B cell (primary cell): ENCODE measurements around the gene MAP1B. TPM values are rescaled to one million over a fixed set of nuclear protein-coding genes. Genes with fewer than 3 reads are reported as not detected.

ENCODE experiments used
- ATAC-seq: fragments of 200-7000 bp; cut with Tn5 transposase; one replicate; pipeline ENCODE4 v1.10.0; 2021; ENCODE audit warnings: low read depth, mild to moderate bottlenecking, moderate number of reproducible peaks, moderate library complexity
- CTCF ChIA-PET: fragments of 350-600 bp; sonication (Branson Sonifier 250); formaldehyde crosslinking; loops from one replicate; lab custom pipeline; 2021; ENCODE audit warnings: antibody characterized with exemption, inconsistent platforms; lab: Charles Lee
- POLR2A ChIA-PET: fragments of 350-600 bp; sonication (Branson Sonifier 250); formaldehyde crosslinking; loops from one replicate; lab custom pipeline; 2021; ENCODE audit warnings: antibody characterized with exemption; lab: Charles Lee
- DNase-seq: peaks from one replicate; pipeline ENCODE4 v3.0.0; 2013
- H2AFZ ChIP-seq: 2 replicates; pipeline ENCODE4 v1.6.1; 2012; ENCODE audit warnings: mild to moderate bottlenecking, low read depth, low read length; ENCODE audit not compliant: insufficient read depth, poor library complexity, severe bottlenecking
- H3K27ac ChIP-seq, 2 donors: 1 replicate in 1 of 2; 2 replicates in 1 of 2; pipeline ENCODE4 v1.5.1; 2012 to 2013; ENCODE audit warnings: low read length in 2 of 2, mild to moderate bottlenecking in 2 of 2, moderate library complexity in 1 of 2
- H3K27me3 ChIP-seq, 4 experiments: fragments of 200-600 bp in 1 of 4; sonication (generic) in 1 of 4; replicated peaks in 1 of 4; 1 replicate in 2 of 4; 2 replicates in 2 of 4; pipeline versions ENCODE4 v1.6.1 to v1.7.0; 2013 to 2016; ENCODE audit warnings: low read length in 3 of 4, mild to moderate bottlenecking in 2 of 4, mixed read lengths in 1 of 4, moderate library complexity in 1 of 4; ENCODE audit not compliant: insufficient read depth in 4 of 4, control insufficient read depth in 3 of 4; ENCODE audit errors: control extremely low read depth in 1 of 4
- H3K36me3 ChIP-seq, 2 experiments: replicated peaks in 1 of 2; 1 replicate in 1 of 2; 2 replicates in 1 of 2; pipeline versions ENCODE4 v1.6.1 to v1.7.1; 2013; ENCODE audit warnings: low read length in 1 of 2; ENCODE audit not compliant: insufficient read depth in 2 of 2, control insufficient read depth in 1 of 2; ENCODE audit errors: control extremely low read depth in 1 of 2, extremely low read depth in 1 of 2
- H3K4me1 ChIP-seq, 2 donors: fragments of 200-600 bp in 1 of 2; sonication (generic) in 1 of 2; 1 replicate in 1 of 2; 2 replicates in 1 of 2; pipeline versions ENCODE4 v1.5.1 to v1.6.1; 2013 to 2017; ENCODE audit warnings: low read length in 2 of 2; ENCODE audit not compliant: control insufficient read depth in 2 of 2, insufficient read depth in 2 of 2
- H3K4me2 ChIP-seq: replicated peaks from 2 replicates; pipeline ENCODE3; 2012; ENCODE audit warnings: mild to moderate bottlenecking, low read depth, low read length; ENCODE audit not compliant: poor library complexity, severe bottlenecking
- H3K4me3 ChIP-seq, 5 experiments: fragments of 200-600 bp in 1 of 5; sonication (generic) in 1 of 5; 1 replicate in 3 of 5; 2 replicates in 2 of 5; pipeline versions ENCODE4 v1.5.1 to v1.7.0; 2011 to 2016; ENCODE audit warnings: low read length in 4 of 5, mild to moderate bottlenecking in 4 of 5, low read depth in 2 of 5, control low read depth in 1 of 5, moderate library complexity in 1 of 5; ENCODE audit not compliant: insufficient read depth in 1 of 5; ENCODE audit errors: control extremely low read depth in 1 of 5, extremely low read depth in 1 of 5
- H3K79me2 ChIP-seq: fragments of 200-600 bp; sonication (generic); one replicate; pipeline ENCODE4 v1.6.0; 2016; ENCODE audit warnings: low read length; ENCODE audit not compliant: control insufficient read depth, insufficient read depth
- H3K9ac ChIP-seq: fragments of 200-600 bp; sonication (generic); 2 replicates; pipeline ENCODE4 v1.6.1; 2017; ENCODE audit warnings: mild to moderate bottlenecking, low read length, moderate library complexity
- H3K9me3 ChIP-seq, 3 donors: one replicate each; pipeline versions ENCODE4 v1.6.1 to v1.7.1; 2013; ENCODE audit warnings: low read length in 2 of 3; ENCODE audit not compliant: control insufficient read depth in 2 of 3, insufficient read depth in 1 of 3; ENCODE audit errors: control extremely low read depth in 1 of 3
- H4K20me1 ChIP-seq: 2 replicates; pipeline ENCODE4 v1.6.0; 2012; ENCODE audit warnings: mild to moderate bottlenecking, low read length; ENCODE audit not compliant: insufficient read depth, control insufficient read depth, poor library complexity, severe bottlenecking
- H3K27ac Mint-ChIP-seq: one replicate; pipeline ENCODE4 v1.8.0; 2021; ENCODE audit warnings: mixed read lengths
- H3K27me3 Mint-ChIP-seq: one replicate; pipeline ENCODE4 v1.8.0; 2021; ENCODE audit warnings: mixed read lengths
- H3K4me1 Mint-ChIP-seq: one replicate; pipeline ENCODE4 v1.8.0; 2021; ENCODE audit warnings: mixed read lengths
- H3K4me3 Mint-ChIP-seq: one replicate; pipeline ENCODE4 v1.8.0; 2021; ENCODE audit warnings: mixed read lengths
- H3K9me3 Mint-ChIP-seq: one replicate; pipeline ENCODE4 v1.8.0; 2022; ENCODE audit warnings: mixed read lengths; ENCODE audit not compliant: insufficient read depth
- CTCF ChIP-seq: fragments of 200-600 bp; IDR thresholded peaks from one replicate; pipeline ENCODE4 v1.8.0; 2022; ENCODE audit warnings: antibody characterized with exemption, mild to moderate bottlenecking
- EZH2 ChIP-seq: IDR thresholded peaks from 2 replicates; pipeline ENCODE4 v1.6.1; 2012; ENCODE audit warnings: borderline replicate concordance, low read depth, mild to moderate bottlenecking, moderate library complexity, low read length; ENCODE audit not compliant: insufficient read depth, poor library complexity, severe bottlenecking
- WGBS: methylation state at CpG from one replicate; pipeline ENCODE4 v1.1.5; 2013; ENCODE audit warnings: missing lambda C conversion rate; ENCODE audit not compliant: insufficient coverage; 5-methylcytosine and 5-hydroxymethylcytosine counted together
- intact Hi-C: fragments of 100-400 bp; cut with micrococcal nuclease; formaldehyde crosslinking; loops from one replicate; pipeline ENCODE4 v1.10.0; 2022
- polyA plus RNA-seq: library from polyadenylated mRNA; depleted of rRNA; stranded (reverse); fragments of >200 nt; gene quantifications from 2 replicates; pipeline ENCODE4 v1.2.3, GENCODE V29; 2012
- total RNA-seq, 2 donors: library from RNA; stranded (reverse); fragments of 120-200 nt in 1 of 2; gene quantifications; 1 replicate in 1 of 2; 2 replicates in 1 of 2; pipeline versions ENCODE4 v1.2.3 to v1.2.4, GENCODE V29; 2013 to 2022

MAP1B gene
- total and polyA plus RNA-seq, 2 donors (not counting 1 experiment from before 2014, with no cell fraction given), result 0.15 TPM; not detected in 1

DNA sequence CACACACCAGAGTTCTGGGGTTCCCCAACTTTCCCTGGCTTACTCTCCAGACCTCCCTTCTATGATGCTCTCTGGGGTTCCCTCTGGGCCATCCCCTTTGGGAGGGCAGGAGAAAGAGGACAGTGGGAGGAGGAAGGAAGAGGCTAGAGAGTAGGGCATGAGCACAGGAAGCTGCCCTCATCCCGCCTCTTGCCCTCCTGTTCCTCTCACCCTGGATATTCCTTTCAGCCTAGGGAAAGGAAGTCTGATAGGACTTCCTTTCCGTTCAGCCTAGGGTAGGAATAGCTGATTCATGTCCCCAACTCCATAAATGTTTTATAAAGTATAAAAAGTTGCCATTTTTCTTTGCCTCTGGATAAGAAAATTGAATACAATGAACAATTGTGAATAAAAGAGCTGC lies 7.4 kb downstream of the MAP1B start:
- ATAC-seq, result no peak
- CTCF ChIA-PET, result no interaction called here
- no peak overlapping the region for H3K4me2 ChIP-seq
- no peaks in the 10 kb centered on the region for H3K4me1 ChIP-seq
- Mint-ChIP-seq H3K27ac (no peak overlapping the region), H3K9me3 (no peaks in the 10 kb centered on the region), H3K27me3 (peaks cover 58% of the 10 kb centered on the region), H3K4me3 (no peak overlapping the region), H3K4me1 (no peaks in the 10 kb centered on the region)
- no peak overlapping the region for H3K9ac ChIP-seq
- TF ChIP-seq CTCF, result no peak
- TF ChIP-seq EZH2, result no peak
- no CpG with 5 or more reads among the region's 2 CpGs for WGBS
- H2AFZ ChIP-seq, result no peak overlapping the region
- no peak for DNase-seq
- no peak overlapping the region for H3K4me3 ChIP-seq
- no peaks in the 10 kb centered on the region for H3K79me2 ChIP-seq
- H3K27me3 ChIP-seq, result peaks cover 0 to 15% (median 10%) of the 10 kb centered on the region in 4 experiments
- H3K36me3 ChIP-seq, result no peaks in the 10 kb centered on the region
- peaks cover 0 to 3% (median 0%) of the 10 kb centered on the region in 3 donors for H3K9me3 ChIP-seq
- no peak overlapping the region for H3K27ac ChIP-seq
- POLR2A ChIA-PET, result no interaction called here
- no peaks in the 10 kb centered on the region for H4K20me1 ChIP-seq
- intact Hi-C loops, result no loop called here

DNA sequence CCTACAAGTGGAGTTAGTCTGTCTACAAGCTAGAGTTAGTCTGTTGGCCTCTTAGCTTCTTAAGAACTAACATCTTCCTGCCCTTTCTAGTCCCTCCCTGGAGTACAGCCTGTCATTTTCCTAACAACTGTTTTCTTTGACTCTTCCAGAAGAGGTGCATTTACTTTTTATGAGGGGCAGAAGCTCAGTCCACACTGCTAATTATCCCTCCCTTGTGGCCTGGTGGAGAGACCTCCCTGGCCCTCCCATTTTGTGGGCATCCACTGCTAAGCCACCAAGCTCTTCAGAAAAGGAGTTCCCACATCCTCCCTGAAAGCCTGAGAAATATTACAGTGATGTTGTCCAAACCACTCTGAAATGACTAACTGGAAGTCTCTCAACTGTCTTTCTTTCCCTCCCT lies 8.0 kb downstream of the MAP1B start:
- DNase-seq (no peak), ATAC-seq (no peak)
- Mint-ChIP-seq H3K9me3 (no peaks in the 10 kb centered on the region), H3K4me3 (no peak overlapping the region), H3K27ac (no peak overlapping the region), H3K27me3 (peaks cover 52% of the 10 kb centered on the region), H3K4me1 (no peaks in the 10 kb centered on the region)
- Histone ChIP-seq H2AFZ (no peak overlapping the region), H3K27me3 (peaks cover 0 to 14% (median 7%) of the 10 kb centered on the region in 4 experiments), H3K4me2 (no peak overlapping the region), H3K27ac (no peak overlapping the region), H3K4me1 (no peaks in the 10 kb centered on the region), H4K20me1 (no peaks in the 10 kb centered on the region), H3K4me3 (no peak overlapping the region), H3K9me3 (peaks cover 0 to 3% (median 0%) of the 10 kb centered on the region in 3 donors), H3K79me2 (no peaks in the 10 kb centered on the region), H3K9ac (no peak overlapping the region), H3K36me3 (no peaks in the 10 kb centered on the region)
- intact Hi-C loops, result no loop called here
- CTCF ChIA-PET, result no interaction called here
- POLR2A ChIA-PET, result no interaction called here
- no peak for TF ChIP-seq EZH2
- no peak for TF ChIP-seq CTCF
